Endothelial cell of umbilical vein (primary cell): ENCODE data around the gene ITPR1. TPM values are rescaled to one million over a fixed set of nuclear protein-coding genes. Genes with fewer than 3 reads are reported as not detected.

ENCODE experiments used
- BruUV-seq: library from RNA; stranded (reverse); fragments of 400-500 nt; replicated peaks from 2 replicates; lab custom pipeline; 2021; lab: Mats Ljungman, UMichigan
- CTCF ChIA-PET: fragments of 300-600, 350-600 bp; sonication (Branson Sonifier 250); formaldehyde crosslinking; loops from one replicate; lab custom pipeline; 2021; ENCODE audit warnings: antibody characterized with exemption, inconsistent platforms; lab: Charles Lee
- POLR2A ChIA-PET: fragments of 300-600, 350-600 bp; sonication (Branson Sonifier 250); formaldehyde crosslinking; loops from one replicate; lab custom pipeline; 2021; ENCODE audit warnings: antibody characterized with exemption, inconsistent platforms; lab: Charles Lee
- DNase-seq: peaks from one replicate; pipeline ENCODE4 v3.0.0-alpha.2; 2011; ENCODE audit warnings: low read depth, low spot score
- FAIRE-seq: peaks from 2 replicates; lab custom pipeline; 2011; peaks lifted over from hg19 to GRCh38; lab: Jason Lieb, UNC
- H2AFZ ChIP-seq: 2 replicates; pipeline ENCODE4 v1.6.0; 2012; ENCODE audit warnings: low read depth, low read length, control low read depth, inconsistent platforms
- H3K27ac ChIP-seq: 2 replicates; pipeline ENCODE4 v1.5.1; 2011; ENCODE audit warnings: low read depth, mild to moderate bottlenecking, control low read depth, low read length, moderate library complexity; ENCODE audit not compliant: insufficient read depth
- H3K27me3 ChIP-seq, 2 experiments: 2 replicates each; pipeline versions ENCODE4 v1.6.0 to v1.6.1; 2011; ENCODE audit warnings: low read length in 2 of 2, mixed read lengths in 1 of 2; ENCODE audit not compliant: control insufficient read depth in 2 of 2, insufficient read depth in 2 of 2
- H3K36me3 ChIP-seq, 2 experiments: 2 replicates in 1 of 2; 3 replicates in 1 of 2; pipeline ENCODE4 v1.5.1; 2011; ENCODE audit warnings: low read length in 2 of 2, mild to moderate bottlenecking in 1 of 2, moderate library complexity in 1 of 2; ENCODE audit not compliant: control insufficient read depth in 2 of 2, insufficient read depth in 2 of 2; ENCODE audit errors: extremely low read depth in 1 of 2
- H3K4me1 ChIP-seq: 3 replicates; pipeline ENCODE4 v1.5.1; 2011; ENCODE audit warnings: mild to moderate bottlenecking, low read length; ENCODE audit not compliant: control insufficient read depth, insufficient read depth; ENCODE audit errors: extremely low read depth
- H3K4me2 ChIP-seq: 2 replicates; pipeline ENCODE4 v1.6.1; 2011; ENCODE audit warnings: low read length, control low read depth, mixed read lengths; ENCODE audit not compliant: insufficient read depth
- H3K4me3 ChIP-seq, 3 experiments: fragments of 200-600 bp in 1 of 3; sonication (generic), shearing (Covaris generic) in 1 of 3; replicated peaks in 1 of 3; 2 replicates each; pipeline ENCODE4 v1.5.1; 2011 to 2016; ENCODE audit warnings: control low read depth in 3 of 3, low read length in 3 of 3, mild to moderate bottlenecking in 2 of 3, inconsistent platforms in 1 of 3, low read depth in 1 of 3, moderate library complexity in 1 of 3; ENCODE audit not compliant: insufficient read depth in 1 of 3
- H3K79me2 ChIP-seq: 2 replicates; pipeline ENCODE4 v1.6.0; 2012; ENCODE audit warnings: low read length, inconsistent platforms; ENCODE audit not compliant: control insufficient read depth, insufficient read depth
- H3K9ac ChIP-seq: replicated peaks from 2 replicates; pipeline ENCODE3; 2011; ENCODE audit warnings: low read length, control low read depth; ENCODE audit not compliant: insufficient read depth; ENCODE audit errors: extremely low read depth
- H3K9me1 ChIP-seq: replicated peaks from 3 replicates; pipeline ENCODE4 v1.6.0; 2011; ENCODE audit warnings: mild to moderate bottlenecking, low read length; ENCODE audit not compliant: control insufficient read depth, insufficient read depth; ENCODE audit errors: extremely low read depth
- H3K9me3 ChIP-seq: replicated peaks from 2 replicates; pipeline ENCODE4 v1.5.1; 2012; ENCODE audit warnings: low read length, inconsistent platforms; ENCODE audit not compliant: control insufficient read depth, insufficient read depth
- H4K20me1 ChIP-seq: replicated peaks from 2 replicates; pipeline ENCODE3; 2011; ENCODE audit warnings: mild to moderate bottlenecking, low read length; ENCODE audit not compliant: control insufficient read depth, insufficient read depth; ENCODE audit errors: extremely low read depth
- CTCF ChIP-seq, 2 donors: IDR thresholded peaks; 1 replicate in 1 of 2; 2 replicates in 1 of 2; pipeline ENCODE4 v1.5.1; 2011; ENCODE audit warnings: low read length in 2 of 2, mild to moderate bottlenecking in 2 of 2, moderate library complexity in 2 of 2, control low read depth in 1 of 2, inconsistent platforms in 1 of 2, low read depth in 1 of 2; ENCODE audit not compliant: insufficient read depth in 1 of 2; ENCODE audit errors: extremely low read depth in 1 of 2
- EZH2 ChIP-seq: IDR thresholded peaks from 2 replicates; pipeline ENCODE4 v1.6.1; 2012; ENCODE audit warnings: borderline replicate concordance, low read depth, mild to moderate bottlenecking, moderate library complexity, low read length, inconsistent platforms; ENCODE audit not compliant: severe bottlenecking
- FOS ChIP-seq: IDR thresholded peaks from 2 replicates; pipeline ENCODE4 v1.6.1; 2011; ENCODE audit warnings: mild to moderate bottlenecking, low read length, moderate library complexity, borderline replicate concordance; ENCODE audit not compliant: insufficient read depth
- GATA2 ChIP-seq: IDR thresholded peaks from 2 replicates; pipeline ENCODE4 v1.7.0; 2011; ENCODE audit warnings: low read depth, mild to moderate bottlenecking, moderate library complexity, mixed read lengths, low read length; ENCODE audit not compliant: insufficient read length, insufficient read depth
- JUN ChIP-seq: IDR thresholded peaks from 2 replicates; pipeline ENCODE4 v1.6.1; 2011; ENCODE audit warnings: borderline replicate concordance, low read depth; ENCODE audit not compliant: insufficient read length, insufficient read depth
- MAX ChIP-seq: IDR thresholded peaks from 2 replicates; pipeline ENCODE4 v1.6.1; 2011; ENCODE audit not compliant: insufficient read depth, insufficient read length
- MYC ChIP-seq: IDR thresholded peaks from one replicate; pipeline ENCODE4 v1.6.1; 2011; ENCODE audit warnings: mild to moderate bottlenecking, low read depth, low read length
- POLR2A ChIP-seq: IDR thresholded peaks from 2 replicates; pipeline ENCODE4 v1.6.1; 2012; ENCODE audit warnings: low read depth, mild to moderate bottlenecking, control low read depth, low read length
- POLR2AphosphoS5 ChIP-seq: IDR thresholded peaks from 2 replicates; pipeline ENCODE4 v1.6.1; 2012; ENCODE audit warnings: low read depth, mild to moderate bottlenecking, control low read depth, low read length, moderate library complexity; ENCODE audit not compliant: insufficient read depth
- dilution Hi-C: fragments of 300-500 bp; cut with MboI; formaldehyde crosslinking; loops from one replicate; pipeline ENCODE4 v1.15.0; 2019; ENCODE audit warnings: low sequenced_read_pairs; ENCODE audit not compliant: extremely low pct_ligation_motif_present
- intact Hi-C: fragments of 100-400 bp; cut with micrococcal nuclease; formaldehyde crosslinking; loops from one replicate; pipeline ENCODE4 v1.10.0; 2022
- polyA plus RNA-seq, 4 experiments: library from polyadenylated mRNA; depleted of rRNA in 3 of 4; stranded (reverse) in 3 of 4; unstranded in 1 of 4; fragments of >200 nt; gene quantifications; 2 replicates each; pipeline versions ENCODE4 v1.2.1 to v1.2.3, GENCODE V29; 2011 to 2012; ENCODE audit warnings: missing spikeins in 1 of 4
- total RNA-seq: library from RNA; stranded (reverse); gene quantifications from 2 replicates; pipeline ENCODE4 v1.2.3, GENCODE V29; 2021

Gene ITPR1
- total and polyA plus RNA-seq, 2 donors (not counting 3 experiments of a cell fraction or from before 2014, with no cell fraction given) = 5.1 to 16.1 TPM

- POLR2A ChIA-PET = no interaction called here
- FAIRE-seq = no peak
- CTCF ChIA-PET = interaction anchor here (1.5 to 1.9 kb wide), 2 partner anchors 16 to 117 kb away, joined by 4 to 5 read pairs; no protein-coding TSS in a partner anchor
Observed at GRCh38 chr3:4837374-4837930, 344.3 kb downstream of the ITPR1 start.

More at GRCh38 chr3:4837374-4837930, 344.3 kb downstream of the ITPR1 start:
- no peak overlapping the region for H3K27ac ChIP-seq
- no peaks in the 10 kb centered on the region for H3K9me1 ChIP-seq
- H3K4me3 ChIP-seq = no peak overlapping the region
- peaks cover 3% of the 10 kb centered on the region for H3K4me1 ChIP-seq
- H3K79me2 ChIP-seq = no peaks in the 10 kb centered on the region
- TF ChIP-seq MAX (no peak), JUN (no peak), CTCF (IDR thresholded peaks at IDR 0.05; ENCODE audit: extremely low read depth in 1 of 2, insufficient read depth in 1 of 2, low read depth in 1 of 2, low read length in 2 of 2) (no peak), POLR2AphosphoS5 (no peak), MYC (no peak), EZH2 (no peak), POLR2A (no peak), FOS (no peak), GATA2 (no peak)
- H4K20me1 ChIP-seq = no peaks in the 10 kb centered on the region
- no peak overlapping the region for H3K9ac ChIP-seq
- no peak for DNase-seq
- no peak overlapping the region for H2AFZ ChIP-seq
- H3K36me3 ChIP-seq = no peaks in the 10 kb centered on the region
- no peaks in the 10 kb centered on the region for H3K27me3 ChIP-seq
- dilution Hi-C loops = no loop called here
- no TSS peak for BruUV-seq
- H3K4me2 ChIP-seq = no peak overlapping the region
- intact Hi-C loops = no loop called here
- H3K9me3 ChIP-seq = no peaks in the 10 kb centered on the region
